GM08714 (cell line): Measurements from ENCODE around the gene XYLB.

Source experiments
- H3K4me3 ChIP-seq: fragments of 200-500 bp; sonication (Bioruptor generic); 2 replicates; pipeline ENCODE4 v1.5.1; 2014; ENCODE audit warnings: mild to moderate bottlenecking, low read length, inconsistent platforms
- ZNF274 ChIP-seq: IDR thresholded peaks from 2 replicates; pipeline ENCODE4 v1.6.1; 2012; ENCODE audit warnings: mild to moderate bottlenecking, low read depth, low read length

Gene XYLB

DNA sequence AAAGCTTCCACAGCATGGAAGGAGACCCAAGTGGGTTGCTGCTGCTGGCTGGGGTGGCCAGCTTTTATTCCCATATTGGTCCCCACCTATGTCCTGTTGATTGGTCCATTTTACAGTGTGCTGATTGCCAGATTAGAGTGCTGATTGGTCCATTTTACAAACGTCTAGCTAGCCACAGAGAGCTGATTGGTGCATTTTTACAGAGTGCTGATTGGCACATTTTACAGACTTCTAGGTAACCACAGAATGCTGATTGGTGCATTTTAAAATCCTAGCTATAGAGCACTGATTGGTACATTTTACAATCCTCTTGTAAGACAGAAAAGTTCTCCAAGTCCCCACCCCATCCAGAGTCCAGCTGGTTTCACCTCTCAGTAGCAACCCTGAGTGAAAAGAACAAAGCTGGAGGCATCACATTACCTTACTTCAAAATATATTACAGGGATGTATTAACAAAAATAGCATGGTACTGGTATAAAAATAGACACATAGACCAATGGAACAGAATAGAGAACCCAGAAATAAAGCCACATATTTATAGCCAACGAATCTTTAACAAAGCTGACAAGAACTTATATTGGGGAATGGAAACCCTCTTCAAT is 99.6 kb downstream of the XYLB start:
- TF ChIP-seq ZNF274: no peak
- H3K4me3 ChIP-seq: no peak overlapping the region

DNA sequence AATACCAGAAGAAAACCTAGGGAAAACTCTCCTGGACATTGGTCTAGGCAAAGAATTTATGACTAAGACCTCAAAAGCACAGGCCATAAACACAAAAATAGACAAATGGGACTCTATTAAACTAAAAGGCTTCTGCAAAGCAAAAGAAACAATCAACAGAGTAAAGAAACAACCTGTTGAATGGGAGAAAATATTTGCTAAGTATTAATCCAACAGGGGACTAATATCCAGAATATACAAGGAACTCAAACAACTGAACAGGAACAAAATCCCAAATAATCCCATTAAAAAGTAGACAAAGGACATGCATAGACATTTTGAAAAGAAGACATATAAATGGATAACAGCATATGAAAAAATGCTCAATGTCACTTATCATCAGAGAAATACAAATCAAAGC is 100.2 kb downstream of the XYLB start:
- no peak for TF ChIP-seq ZNF274
- no peak overlapping the region for H3K4me3 ChIP-seq

GRCh38 chr3:38450853-38451252 is 104.3 kb downstream of the XYLB start:
- H3K4me3 ChIP-seq: no peak overlapping the region
- TF ChIP-seq ZNF274: no peak

- TF ChIP-seq ZNF274: no peak
- H3K4me3 ChIP-seq: peak within 1 kb of the TSS; percentile 76
Observed at GRCh38 chr3:38453075-38453912, 106.7 kb downstream of the XYLB start, which contains the start of gene ACVR2B. Gene ACVR2B, plus strand, starts transcription at chr3:38453890. Its CDS starts 433 bp downstream, at chr3:38454323.

GRCh38 chr3:38453913-38454177 is 107.3 kb downstream of the XYLB start:
- TF ChIP-seq ZNF274: no peak
- H3K4me3 ChIP-seq: peak overlapping the region; percentile 76

- H3K4me3 ChIP-seq: peak overlapping the region; percentile 76
- no peak for TF ChIP-seq ZNF274
Observed at GRCh38 chr3:38454178-38454883, 107.7 kb downstream of the XYLB start.

DNA sequence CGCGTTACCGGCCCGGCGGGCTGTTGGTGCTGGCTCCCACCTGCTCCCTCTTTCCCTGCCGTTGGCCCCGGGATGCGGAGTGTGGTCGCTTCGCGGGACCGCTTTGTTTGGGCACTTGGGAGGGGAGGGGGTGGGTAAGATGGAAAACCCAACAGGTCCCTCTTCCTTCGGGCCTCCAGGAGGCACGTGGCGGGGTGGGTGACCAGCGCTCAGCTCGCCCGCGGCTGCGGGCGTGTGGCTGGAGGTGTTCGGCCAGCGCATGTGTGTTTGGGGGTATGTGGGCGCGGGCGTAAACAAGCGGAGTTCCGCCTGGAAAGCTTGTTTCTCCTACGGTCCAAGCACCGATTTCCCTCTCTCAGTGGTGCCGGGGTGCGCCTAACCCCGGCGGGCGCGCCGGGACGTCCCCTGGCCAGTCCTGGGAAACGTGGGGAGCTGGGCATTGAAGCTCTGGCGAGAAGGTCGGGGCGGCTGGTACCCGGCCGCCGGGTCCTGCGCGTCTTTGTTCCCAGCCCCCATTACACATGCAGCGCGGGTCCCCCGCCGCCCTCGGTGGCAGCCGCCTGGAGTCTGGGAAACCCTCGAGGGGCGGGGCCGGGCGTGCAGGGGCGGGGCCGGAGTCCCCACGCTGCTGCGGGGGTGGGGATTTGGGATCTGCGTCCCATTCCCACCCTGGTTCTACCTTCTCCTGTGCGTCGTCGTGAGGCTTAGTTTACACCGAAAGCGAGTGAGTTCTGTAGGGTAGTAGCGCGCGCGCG is 108.5 kb downstream of the XYLB start:
- no peak for TF ChIP-seq ZNF274
- H3K4me3 ChIP-seq: peak overlapping the region; percentile 76

DNA sequence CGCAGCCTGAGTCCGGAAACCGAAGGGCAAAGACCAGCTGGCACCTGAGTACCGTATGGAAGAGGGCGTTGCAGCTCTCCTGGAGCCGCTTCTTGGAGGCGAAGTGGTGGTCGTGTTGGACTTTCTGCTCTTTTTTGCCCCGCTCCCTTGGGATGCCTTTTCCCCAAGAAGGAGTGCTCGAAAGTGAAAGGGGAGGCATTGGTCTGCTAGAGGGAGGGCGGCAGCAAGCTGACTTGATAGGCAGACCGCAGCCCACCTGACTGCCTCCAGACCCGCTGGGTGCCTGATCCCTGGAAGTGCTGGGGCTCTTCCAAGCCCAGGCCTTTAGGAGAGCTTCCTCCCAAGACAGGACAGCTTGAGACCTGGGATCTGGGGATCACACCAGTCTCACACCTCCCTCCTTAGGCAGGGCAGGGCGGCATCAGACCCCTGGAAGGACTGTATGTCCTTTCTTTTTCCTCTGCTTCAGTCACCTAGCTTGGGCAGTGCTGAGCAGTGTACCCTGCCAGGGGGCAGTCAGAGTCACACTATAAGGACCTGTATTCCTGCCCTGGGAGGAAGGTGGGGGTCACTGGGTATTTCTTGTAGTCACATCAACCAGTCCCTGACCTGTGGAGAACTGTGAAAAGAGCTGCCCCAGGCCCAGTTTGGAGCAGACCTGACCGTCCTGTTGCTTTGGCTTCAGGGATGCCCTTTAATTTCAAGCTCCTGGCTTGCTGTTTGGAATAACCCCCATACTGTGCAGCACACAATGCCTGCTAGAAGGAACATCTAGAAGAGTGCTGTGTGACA is 109.2 kb downstream of the XYLB start:
- peak overlapping the region; percentile 76; the same call in 1 of the 2 replicates for H3K4me3 ChIP-seq
- TF ChIP-seq ZNF274: no peak

DNA sequence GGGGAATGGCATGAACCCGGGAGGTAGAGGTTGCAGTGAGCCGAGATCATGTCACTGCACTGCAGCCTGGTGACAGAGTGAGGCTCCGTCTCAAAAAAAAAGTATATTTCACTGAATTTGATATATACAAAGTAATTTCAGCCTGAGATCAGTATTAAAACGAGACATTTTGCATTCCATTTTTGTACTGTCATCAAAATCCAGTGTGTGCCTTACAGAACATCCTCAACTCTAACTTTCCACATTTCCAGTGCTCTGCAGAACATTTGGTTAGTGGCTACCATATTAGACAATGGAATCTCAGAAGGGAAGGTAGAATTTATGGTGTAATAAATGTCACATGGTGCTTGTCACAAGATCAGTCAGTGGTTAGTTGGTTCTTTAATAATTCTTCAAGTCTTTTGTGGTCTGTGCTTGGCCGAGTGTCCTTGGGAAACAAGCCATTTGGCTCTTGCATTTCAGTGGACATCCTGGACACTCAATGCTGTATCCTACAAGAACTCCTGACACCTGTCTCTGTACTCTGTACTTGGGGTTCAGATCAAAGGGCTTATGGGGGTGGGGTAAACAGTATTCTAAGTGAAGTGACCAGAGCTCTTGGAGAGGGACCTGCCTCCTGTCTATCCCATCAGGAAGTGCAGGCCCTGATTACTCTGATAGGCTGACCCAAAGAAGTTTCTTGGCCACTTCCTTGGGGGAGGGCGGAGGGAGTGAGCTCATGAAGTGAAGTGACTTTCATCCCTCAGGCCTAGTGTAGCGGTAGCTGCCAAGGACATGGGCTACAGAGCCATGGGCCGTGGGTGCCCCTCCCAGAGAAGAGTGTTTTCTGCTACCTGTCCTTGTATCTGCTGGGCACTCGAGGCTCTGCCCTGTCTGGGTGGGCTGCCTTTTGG is 110.8 kb downstream of the XYLB start:
- TF ChIP-seq ZNF274: no peak
- no peak overlapping the region for H3K4me3 ChIP-seq

- TF ChIP-seq ZNF274: no peak
- no peak overlapping the region for H3K4me3 ChIP-seq
Observed at GRCh38 chr3:38458796-38459498, 112.4 kb downstream of the XYLB start.

GRCh38 chr3:38459499-38460048 is 113.0 kb downstream of the XYLB start:
- TF ChIP-seq ZNF274: no peak
- no peak overlapping the region for H3K4me3 ChIP-seq
